Progenitor cell of endocrine pancreas (in vitro differentiated cells): Measurements from ENCODE around the gene PTBP2. TPM values are rescaled to one million over a fixed set of nuclear protein-coding genes. Genes with fewer than 3 reads are reported as not detected.

ENCODE experiments used
- DNase-seq: peaks from one replicate; pipeline ENCODE4 v3.0.0; 2021; ENCODE audit warnings: low spot score; ENCODE audit not compliant: unreplicated experiment
- H3K27ac Mint-ChIP-seq: 2 replicates; pipeline ENCODE4 v1.8.0; 2021; ENCODE audit warnings: mild to moderate bottlenecking, moderate library complexity, mixed read lengths
- H3K27me3 Mint-ChIP-seq: 2 replicates; pipeline ENCODE4 v1.8.0; 2021; ENCODE audit warnings: mixed read lengths
- H3K36me3 Mint-ChIP-seq: 2 replicates; pipeline ENCODE4 v1.8.0; 2022; ENCODE audit warnings: mixed read lengths; ENCODE audit not compliant: insufficient read depth
- H3K4me1 Mint-ChIP-seq: 2 replicates; pipeline ENCODE4 v1.8.0; 2021; ENCODE audit warnings: low read depth, mixed read lengths
- H3K4me3 Mint-ChIP-seq: 2 replicates; pipeline ENCODE4 v1.8.0; 2021; ENCODE audit warnings: low read depth, mild to moderate bottlenecking, moderate library complexity, mixed read lengths
- H3K9me3 Mint-ChIP-seq: 2 replicates; pipeline ENCODE4 v1.8.0; 2021; ENCODE audit warnings: low read depth, mixed read lengths
- CTCF ChIP-seq: fragments of 200-600 bp; sonication (generic); IDR thresholded peaks from one replicate; pipeline ENCODE4 v1.5.0; 2021; ENCODE audit warnings: antibody characterized with exemption, mild to moderate bottlenecking; ENCODE audit not compliant: unreplicated experiment
- total RNA-seq: library from RNA; stranded (reverse); gene quantifications from 2 replicates; pipeline ENCODE4 v1.2.1, GENCODE V29; 2021

Gene PTBP2
- total RNA-seq, 1 donor from 2014 or later, result 91.2 TPM

- Mint-ChIP-seq H3K4me1 (peaks cover 11% of the 10 kb centered on the region), H3K9me3 (peaks cover 18% of the 10 kb centered on the region), H3K27me3 (no peaks in the 10 kb centered on the region), H3K4me3 (no peak overlapping the region), H3K27ac (no peak overlapping the region), H3K36me3 (peaks cover 45% of the 10 kb centered on the region)
- DNase-seq, result no peak
- no peak for TF ChIP-seq CTCF
Measured at GRCh38 chr1:96764469-96764868, 42.9 kb downstream of the PTBP2 start.

GRCh38 chr1:96771847-96772246, 50.3 kb downstream of the PTBP2 start:
- no peak overlapping the region for H3K4me3 Mint-ChIP-seq
- no peak for DNase-seq
- TF ChIP-seq CTCF, result no peak
- no peaks in the 10 kb centered on the region for H3K27me3 Mint-ChIP-seq
- H3K4me1 Mint-ChIP-seq, result peaks cover 5% of the 10 kb centered on the region
- peaks cover 27% of the 10 kb centered on the region for H3K36me3 Mint-ChIP-seq
- no peaks in the 10 kb centered on the region for H3K9me3 Mint-ChIP-seq
- no peak overlapping the region for H3K27ac Mint-ChIP-seq

- no peaks in the 10 kb centered on the region for H3K27me3 Mint-ChIP-seq
- peaks cover 26% of the 10 kb centered on the region for H3K36me3 Mint-ChIP-seq
- H3K4me3 Mint-ChIP-seq, result no peak overlapping the region
- no peak for DNase-seq
- TF ChIP-seq CTCF, result no peak
- H3K9me3 Mint-ChIP-seq, result no peaks in the 10 kb centered on the region
- peaks cover 4% of the 10 kb centered on the region for H3K4me1 Mint-ChIP-seq
- no peak overlapping the region for H3K27ac Mint-ChIP-seq
Measured at GRCh38 chr1:96772349-96772748, 50.8 kb downstream of the PTBP2 start.

GRCh38 chr1:96772972-96773371, 51.4 kb downstream of the PTBP2 start:
- peaks cover 1% of the 10 kb centered on the region for H3K4me1 Mint-ChIP-seq
- no peak for TF ChIP-seq CTCF
- no peak for DNase-seq
- H3K9me3 Mint-ChIP-seq, result no peaks in the 10 kb centered on the region
- peaks cover 23% of the 10 kb centered on the region for H3K36me3 Mint-ChIP-seq
- no peak overlapping the region for H3K4me3 Mint-ChIP-seq
- no peaks in the 10 kb centered on the region for H3K27me3 Mint-ChIP-seq
- no peak overlapping the region for H3K27ac Mint-ChIP-seq

GRCh38 chr1:96782206-96782605, 60.6 kb downstream of the PTBP2 start:
- Mint-ChIP-seq H3K27me3 (no peaks in the 10 kb centered on the region), H3K36me3 (peaks cover 21% of the 10 kb centered on the region), H3K4me1 (peaks cover 6% of the 10 kb centered on the region), H3K9me3 (no peaks in the 10 kb centered on the region), H3K4me3 (no peak overlapping the region), H3K27ac (no peak overlapping the region)
- no peak for TF ChIP-seq CTCF
- DNase-seq, result no peak
